K562 (cell line): Measurements from ENCODE around the gene IQCN. TPM values are rescaled to one million over a fixed set of nuclear protein-coding genes. Genes with fewer than 3 reads are reported as not detected.

Experiments used
- CREB1 ChIP-seq, 2 experiments: sonication (generic) in 1 of 2; formaldehyde crosslinking in 1 of 2; IDR thresholded peaks; 2 replicates each; pipeline versions ENCODE4 v1.6.1 to v1.8.0; 2012 to 2022; ENCODE audit warnings: inconsistent platforms in 1 of 2, mild to moderate bottlenecking in 1 of 2, missing genetic modification reagents in 1 of 2, moderate library complexity in 1 of 2
- CUX1 ChIP-seq: fragments of 200-800 bp; sonication (Bioruptor generic); IDR thresholded peaks from 2 replicates; pipeline ENCODE4 v1.6.1; 2016; ENCODE audit warnings: missing genetic modification characterization, missing compliant biosample characterization
- DMBX1 ChIP-seq: fragments of 250-450 bp; sonication (Bioruptor Pico); IDR thresholded peaks from 2 replicates; pipeline ENCODE4 v1.8.0; 2022; ENCODE audit warnings: inconsistent platforms, mild to moderate bottlenecking, moderate library complexity, borderline replicate concordance
- FOXA1 ChIP-seq: fragments of 450-650 bp; IDR thresholded peaks from 2 replicates; pipeline ENCODE4 v1.6.1; 2016; ENCODE audit warnings: mild to moderate bottlenecking, borderline replicate concordance
- FOXM1 ChIP-seq, 2 experiments: fragments of 450-650 bp in 1 of 2; sonication (generic) in 1 of 2; formaldehyde crosslinking in 1 of 2; IDR thresholded peaks; 2 replicates each; pipeline versions ENCODE4 v1.6.1 to v1.9.0; 2017 to 2022; ENCODE audit warnings: low read depth in 2 of 2, mild to moderate bottlenecking in 2 of 2, missing genetic modification reagents in 1 of 2, moderate library complexity in 1 of 2
- GTF3C2 ChIP-seq: IDR thresholded peaks from 3 replicates; pipeline ENCODE4 v1.6.1; 2011; ENCODE audit warnings: borderline replicate concordance, mild to moderate bottlenecking, moderate library complexity; ENCODE audit not compliant: insufficient read length; ENCODE audit errors: extremely low read depth
- KAT7 ChIP-seq: sonication (generic); formaldehyde crosslinking; IDR thresholded peaks from 2 replicates; pipeline ENCODE4 v1.8.0; 2022; ENCODE audit warnings: missing genetic modification reagents, mild to moderate bottlenecking, borderline replicate concordance
- MAFK ChIP-seq: IDR thresholded peaks from 2 replicates; pipeline ENCODE4 v1.6.1; 2011; ENCODE audit warnings: low read length, improper control_type of control experiment
- NFYB ChIP-seq: IDR thresholded peaks from 2 replicates; pipeline ENCODE4 v1.6.1; 2011; ENCODE audit warnings: mild to moderate bottlenecking, moderate library complexity; ENCODE audit not compliant: insufficient read length; ENCODE audit errors: extremely low read depth
- PHF8 ChIP-seq: fragments of 200-600 bp; sonication (generic); IDR thresholded peaks from 2 replicates; pipeline ENCODE4 v1.6.1; 2012; ENCODE audit warnings: mixed run types, mild to moderate bottlenecking, inconsistent platforms, low read length, moderate library complexity, borderline replicate concordance
- POLR2B ChIP-seq: fragments of 450-650 bp; IDR thresholded peaks from 2 replicates; pipeline ENCODE4 v1.6.1; 2018; ENCODE audit warnings: low read depth; ENCODE audit not compliant: partially characterized antibody
- PTBP1 ChIP-seq: fragments of 200-400 bp; formaldehyde crosslinking; IDR thresholded peaks from 2 replicates; pipeline ENCODE4 v1.6.1; 2017; ENCODE audit warnings: low read depth, low read length
- SIRT6 ChIP-seq: IDR thresholded peaks from one replicate; pipeline ENCODE4 v1.6.1; 2012; ENCODE audit warnings: low read depth, mild to moderate bottlenecking, control low read depth, inconsistent platforms, low read length, moderate library complexity
- SNRNP70 ChIP-seq: fragments of 200-400 bp; formaldehyde crosslinking; optimal IDR thresholded peaks from 2 replicates; pipeline ENCODE3; 2017; ENCODE audit warnings: low read depth, low read length
- SRSF7 ChIP-seq: fragments of 200-400 bp; formaldehyde crosslinking; optimal IDR thresholded peaks from 2 replicates; pipeline ENCODE3; 2017; ENCODE audit warnings: mild to moderate bottlenecking, low read depth, low read length
- TAF9B ChIP-seq: fragments of 450-650 bp; IDR thresholded peaks from 2 replicates; pipeline ENCODE4 v1.6.1; 2018; ENCODE audit warnings: mild to moderate bottlenecking; ENCODE audit not compliant: partially characterized antibody
- U2AF2 ChIP-seq: fragments of 200-400 bp; formaldehyde crosslinking; optimal IDR thresholded peaks from 2 replicates; pipeline ENCODE3; 2017; ENCODE audit warnings: low read depth, mild to moderate bottlenecking, low read length
- ZNF431 ChIP-seq: sonication (generic); formaldehyde crosslinking; IDR thresholded peaks from 2 replicates; pipeline ENCODE4 v1.8.0; 2022; ENCODE audit warnings: mild to moderate bottlenecking, missing genetic modification reagents
- polyA plus RNA-seq, 8 experiments: library from polyadenylated mRNA; depleted of rRNA in 4 of 8; stranded (reverse) in 5 of 8; unstranded in 3 of 8; fragments of >200 nt; fragmentation: Nextera tagmentation in 2 of 8; fragmentation: Illumina TruSeq in 1 of 8; extraction: Ambion mirVana in 2 of 8; extraction: Trizol in 1 of 8; gene quantifications; 2 replicates each; pipeline versions ENCODE4 v1.2.1 to v1.2.3, GENCODE V29; 2011 to 2014; ENCODE audit warnings: inconsistent platforms in 1 of 8, missing spikeins in 1 of 8
- total RNA-seq, 7 experiments: library from RNA; depleted of rRNA in 6 of 7; stranded (reverse); fragments of >200 nt in 6 of 7; fragmentation: Illumina TruSeq in 2 of 7; extraction: Trizol in 2 of 7; gene quantifications; 2 replicates each; pipeline versions ENCODE4 v1.2.1 to v1.2.3, GENCODE V29; 2011 to 2021; ENCODE audit warnings: low replicate concordance in 1 of 7

The IQCN gene
- total and polyA plus RNA-seq, 9 of the 15 experiments (the other 6 are each of a cell fraction or from before 2014, with no cell fraction given): 0.01 to 0.07 (median 0.04) TPM; not detected in 3

- TF ChIP-seq TAF9B (no peak), KAT7 (CRISPR knock-in tag) (no peak), ZNF431 (CRISPR knock-in tag) (no peak), SIRT6 (no peak), SNRNP70 (no peak), NFYB (no peak), U2AF2 (no peak), SRSF7 (no peak), CREB1 (IDR thresholded peaks at IDR 0.05) (no peak), CREB1 (CRISPR knock-in tag; IDR thresholded peaks at IDR 0.05) (no peak), DMBX1 (CRISPR knock-in tag) (no peak; the same call in 1 of the 2 replicates), PHF8 (no peak), MAFK (no peak), FOXM1 (IDR thresholded peaks at IDR 0.05; ENCODE audit: low read depth) (no peak), FOXM1 (CRISPR knock-in tag; IDR thresholded peaks at IDR 0.05; ENCODE audit: low read depth) (no peak), PTBP1 (no peak), GTF3C2 (no peak), CUX1 (CRISPR knock-in tag) (no peak), FOXA1 (no peak), POLR2B (no peak)
These were observed 617 bp upstream of the IQCN start (continued) for GRCh38 chr19:18274781-18275356.
